Uterus (tissue), 2 donors: ENCODE data around the gene ZMYND8.

Experiments used
- POLR2A ChIP-seq, 2 donors: fragments of 450-650 bp; IDR thresholded peaks; one replicate each; pipeline ENCODE4 v1.6.1; 2016; ENCODE audit warnings: antibody characterized with exemption in 2 of 2, mild to moderate bottlenecking in 1 of 2, moderate library complexity in 1 of 2
- TF ChIP-seq, protein P1 (sequence below), 4 experiments: fragments of 200-600 bp in 2 of 4; fragments of 450-650 bp in 2 of 4; sonication (generic) in 2 of 4; IDR thresholded peaks; one replicate each; pipeline ENCODE4 v1.5.1; 2016 to 2019; ENCODE audit warnings: antibody characterized with exemption in 4 of 4, mild to moderate bottlenecking in 2 of 4, moderate library complexity in 1 of 4

DNA sequence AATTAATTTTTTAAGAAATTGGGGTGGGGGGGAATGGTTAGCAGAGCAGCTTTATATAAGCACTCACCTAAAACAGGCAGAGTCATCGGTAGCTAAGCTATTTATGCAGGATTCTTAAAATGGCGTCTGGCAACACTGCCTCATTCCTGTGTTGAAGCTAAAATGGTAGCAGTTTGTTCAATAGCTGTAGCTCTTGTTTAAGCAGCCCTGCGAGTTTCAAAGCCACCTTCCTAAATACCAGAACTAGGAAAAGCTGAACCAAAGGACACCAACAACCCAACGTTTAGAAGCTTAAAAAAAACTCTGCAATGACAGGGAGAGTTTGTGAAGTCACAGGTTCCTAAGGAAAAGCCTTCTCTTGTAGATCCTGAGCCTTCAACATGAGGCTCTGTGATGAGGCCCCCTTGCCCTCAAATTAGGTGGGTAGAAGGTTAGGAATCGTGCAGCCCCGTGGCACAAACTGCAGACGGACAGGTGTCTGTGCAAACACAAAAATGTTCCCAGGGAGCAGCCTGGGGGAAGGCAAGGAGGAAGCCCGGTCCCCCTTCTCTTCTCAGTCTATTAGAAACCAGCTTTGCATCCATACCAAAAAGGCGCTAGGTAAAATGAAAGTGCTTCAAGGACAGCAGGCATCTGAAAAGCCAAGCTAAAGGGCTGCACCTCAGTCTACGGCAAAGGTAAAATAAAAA lies 4.7 kb downstream of the ZMYND8 start:
- TF ChIP-seq, protein P1, sequence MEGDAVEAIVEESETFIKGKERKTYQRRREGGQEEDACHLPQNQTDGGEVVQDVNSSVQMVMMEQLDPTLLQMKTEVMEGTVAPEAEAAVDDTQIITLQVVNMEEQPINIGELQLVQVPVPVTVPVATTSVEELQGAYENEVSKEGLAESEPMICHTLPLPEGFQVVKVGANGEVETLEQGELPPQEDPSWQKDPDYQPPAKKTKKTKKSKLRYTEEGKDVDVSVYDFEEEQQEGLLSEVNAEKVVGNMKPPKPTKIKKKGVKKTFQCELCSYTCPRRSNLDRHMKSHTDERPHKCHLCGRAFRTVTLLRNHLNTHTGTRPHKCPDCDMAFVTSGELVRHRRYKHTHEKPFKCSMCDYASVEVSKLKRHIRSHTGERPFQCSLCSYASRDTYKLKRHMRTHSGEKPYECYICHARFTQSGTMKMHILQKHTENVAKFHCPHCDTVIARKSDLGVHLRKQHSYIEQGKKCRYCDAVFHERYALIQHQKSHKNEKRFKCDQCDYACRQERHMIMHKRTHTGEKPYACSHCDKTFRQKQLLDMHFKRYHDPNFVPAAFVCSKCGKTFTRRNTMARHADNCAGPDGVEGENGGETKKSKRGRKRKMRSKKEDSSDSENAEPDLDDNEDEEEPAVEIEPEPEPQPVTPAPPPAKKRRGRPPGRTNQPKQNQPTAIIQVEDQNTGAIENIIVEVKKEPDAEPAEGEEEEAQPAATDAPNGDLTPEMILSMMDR (IDR thresholded peaks at IDR 0.05), result no peak
- no peak for TF ChIP-seq POLR2A (IDR thresholded peaks at IDR 0.05)
